Spleen (tissue), 7 donors: ENCODE data around the gene PRR23E.

Source experiments
- POLR2A ChIP-seq, 3 donors: fragments of 450-650 bp; IDR thresholded peaks; one replicate each; pipeline ENCODE4 v1.5.1; 2017; ENCODE audit warnings: antibody characterized with exemption in 3 of 3, mild to moderate bottlenecking in 1 of 3
- TF ChIP-seq, protein P1 (sequence below), 11 experiments: fragments of 200-600 bp in 7 of 11; fragments of 450-650 bp in 4 of 11; sonication (generic) in 4 of 11; IDR thresholded peaks in 8 of 11; conservative IDR thresholded peaks in 3 of 11; 1 replicate in 7 of 11; 2 replicates in 4 of 11; pipeline versions ENCODE4 v1.4.0 to v1.8.0; 2016 to 2021; ENCODE audit warnings: antibody characterized with exemption in 11 of 11, inconsistent platforms in 4 of 11, mild to moderate bottlenecking in 1 of 11
- donor health status: DM: no; HTN: no; CAD: no; lungs with moderate emphysema.
- donor health status: DM: no; HTN: no; CAD: no.
- donor health status: DM: no; HTN: no; CAD: no.

GRCh38 chr3:127153506-127153815 is 39.5 kb upstream of the PRR23E start:
- TF ChIP-seq, protein P1, sequence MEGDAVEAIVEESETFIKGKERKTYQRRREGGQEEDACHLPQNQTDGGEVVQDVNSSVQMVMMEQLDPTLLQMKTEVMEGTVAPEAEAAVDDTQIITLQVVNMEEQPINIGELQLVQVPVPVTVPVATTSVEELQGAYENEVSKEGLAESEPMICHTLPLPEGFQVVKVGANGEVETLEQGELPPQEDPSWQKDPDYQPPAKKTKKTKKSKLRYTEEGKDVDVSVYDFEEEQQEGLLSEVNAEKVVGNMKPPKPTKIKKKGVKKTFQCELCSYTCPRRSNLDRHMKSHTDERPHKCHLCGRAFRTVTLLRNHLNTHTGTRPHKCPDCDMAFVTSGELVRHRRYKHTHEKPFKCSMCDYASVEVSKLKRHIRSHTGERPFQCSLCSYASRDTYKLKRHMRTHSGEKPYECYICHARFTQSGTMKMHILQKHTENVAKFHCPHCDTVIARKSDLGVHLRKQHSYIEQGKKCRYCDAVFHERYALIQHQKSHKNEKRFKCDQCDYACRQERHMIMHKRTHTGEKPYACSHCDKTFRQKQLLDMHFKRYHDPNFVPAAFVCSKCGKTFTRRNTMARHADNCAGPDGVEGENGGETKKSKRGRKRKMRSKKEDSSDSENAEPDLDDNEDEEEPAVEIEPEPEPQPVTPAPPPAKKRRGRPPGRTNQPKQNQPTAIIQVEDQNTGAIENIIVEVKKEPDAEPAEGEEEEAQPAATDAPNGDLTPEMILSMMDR (IDR thresholded peaks at IDR 0.05 in 8 of 11, conservative IDR thresholded peaks at IDR 0.05 in 3 of 11), result no peak
- TF ChIP-seq POLR2A (IDR thresholded peaks at IDR 0.05), result no peak
